Activated naive CD4-positive, alpha-beta T cell treated with anti-CD3 and anti-CD28 coated beads for 36 hours (primary cell): Measurements from ENCODE around the gene MCAM. TPM values are rescaled to one million over a fixed set of nuclear protein-coding genes. Genes with fewer than 3 reads are reported as not detected.

ENCODE experiments used
- CTCF ChIA-PET: fragments of 350-600 bp; sonication (Branson Sonifier 250); formaldehyde crosslinking; loops from one replicate; lab custom pipeline; 2021; ENCODE audit warnings: antibody characterized with exemption; lab: Charles Lee
- DNase-seq: peaks from one replicate; pipeline ENCODE4 v3.0.0-alpha.2; 2020
- H3K27ac Mint-ChIP-seq: one replicate; pipeline ENCODE4 v1.8.0; 2021; ENCODE audit warnings: mild to moderate bottlenecking, mixed read lengths
- H3K27me3 Mint-ChIP-seq: one replicate; pipeline ENCODE4 v1.8.0; 2021; ENCODE audit warnings: low read depth, mixed read lengths
- H3K36me3 Mint-ChIP-seq: one replicate; pipeline ENCODE4 v1.8.0; 2021; ENCODE audit warnings: low read depth, mixed read lengths
- H3K4me1 Mint-ChIP-seq: one replicate; pipeline ENCODE4 v1.8.0; 2021; ENCODE audit warnings: low read depth, mixed read lengths
- H3K4me3 Mint-ChIP-seq: one replicate; pipeline ENCODE4 v1.8.0; 2021; ENCODE audit warnings: mild to moderate bottlenecking, moderate library complexity, mixed read lengths
- H3K9me3 Mint-ChIP-seq: one replicate; pipeline ENCODE4 v1.8.0; 2021; ENCODE audit warnings: mixed read lengths
- intact Hi-C: fragments of 100-400 bp; cut with micrococcal nuclease; formaldehyde crosslinking; loops from one replicate; pipeline ENCODE4 v1.15.1; 2023
- total RNA-seq, 2 experiments: library from RNA; stranded (reverse); gene quantifications; one replicate each; pipeline ENCODE4 v1.2.3, GENCODE V29; 2021

The MCAM gene
- total RNA-seq, 2 experiments from 2014 or later = 8.0 to 8.4 TPM

DNA sequence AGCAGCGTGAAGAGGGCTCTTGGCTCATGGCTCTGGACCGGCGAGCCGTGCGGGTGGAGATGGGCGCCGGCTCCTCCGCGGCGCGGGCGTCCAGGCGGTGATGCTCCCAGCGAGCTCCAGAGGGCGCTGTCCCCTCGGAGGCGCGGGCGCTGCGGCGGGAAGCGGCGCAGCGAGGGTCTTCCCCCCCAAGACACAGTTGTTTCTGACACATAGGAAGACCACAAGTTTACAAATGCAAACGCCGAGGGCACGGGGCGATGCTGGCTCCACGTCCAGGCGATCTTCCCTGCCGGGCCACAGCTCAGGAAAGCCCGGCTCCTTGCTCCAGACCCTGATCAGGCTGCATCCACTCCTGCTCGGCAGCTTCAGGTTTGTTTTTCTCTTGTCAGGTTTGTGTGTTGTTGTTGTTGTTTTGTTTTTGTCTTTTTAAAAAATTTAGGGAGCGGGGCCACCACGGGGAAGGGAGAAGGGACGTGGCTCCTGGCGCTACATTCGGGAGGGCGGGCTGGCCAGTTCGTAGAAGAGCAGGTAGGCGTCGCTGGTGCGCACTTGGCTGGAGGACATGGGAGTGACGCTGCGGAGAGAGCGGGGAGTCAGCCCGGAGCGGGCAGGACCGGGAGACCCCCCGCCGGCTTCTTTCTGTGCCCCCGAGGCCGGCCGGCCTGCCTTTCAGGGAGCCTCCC lies 39.6 kb upstream of the MCAM start:
- H3K27ac Mint-ChIP-seq = no peak overlapping the region

DNA sequence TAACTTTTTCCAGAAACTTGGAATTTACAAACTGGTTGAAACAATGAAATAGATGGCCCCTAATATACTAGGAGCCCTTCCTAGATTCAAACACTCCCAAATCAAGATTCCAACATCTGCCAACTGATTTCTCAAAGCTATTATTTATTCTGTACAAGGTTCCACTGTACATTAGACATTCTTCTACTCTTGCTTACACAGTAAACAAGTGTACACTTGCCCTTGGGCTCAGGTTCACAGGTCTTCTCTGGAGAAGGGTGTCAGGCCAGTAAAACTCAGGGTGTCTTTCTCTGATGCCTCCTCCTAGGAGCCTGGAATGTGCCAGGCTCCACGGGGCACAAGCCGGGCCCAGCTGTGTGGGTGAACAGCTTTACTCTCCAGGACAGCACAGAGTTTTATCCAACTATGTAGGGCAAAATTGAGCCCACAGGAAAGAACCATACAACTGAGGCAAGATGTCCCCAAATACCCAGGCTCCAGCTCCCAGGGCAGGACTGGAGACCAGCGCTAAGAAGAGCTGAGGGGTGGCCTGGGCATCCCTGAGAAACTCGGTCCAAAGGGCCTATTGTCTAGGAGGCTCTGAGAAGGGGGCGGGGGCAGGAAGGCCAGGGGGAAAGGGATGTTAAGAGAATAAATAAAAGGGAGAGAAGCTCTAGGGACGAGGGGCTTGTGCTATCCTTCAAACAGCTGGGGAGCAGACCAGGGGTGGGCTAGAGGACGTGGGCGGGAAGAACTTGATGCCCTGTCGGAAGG lies 38.3 kb upstream of the MCAM start:
- Mint-ChIP-seq H3K36me3 (no peaks in the 10 kb centered on the region), H3K9me3 (no peaks in the 10 kb centered on the region), H3K4me3 (no peak overlapping the region), H3K4me1 (peaks cover 5% of the 10 kb centered on the region), H3K27me3 (peaks cover 27% of the 10 kb centered on the region), H3K27ac (no peak overlapping the region)
- CTCF ChIA-PET = interaction anchor here (0.6 to 4.8 kb wide), 17 partner anchors 10 to 374 kb away, joined by 3 to 132 read pairs (median 5); partner anchors contain the start of genes C1QTNF5, NECTIN1, RNF26 and USP2
- no peak for DNase-seq
- intact Hi-C loops = loop anchor here (10.0 kb wide), 1 partner anchor 370 kb away; the partner anchor contains the start of gene NECTIN1

More for the DNA sequence above, 39.6 kb upstream of the MCAM start:
- DNase-seq = peak; percentile 84
- CTCF ChIA-PET = interaction anchor here (0.5 to 4.8 kb wide), 32 partner anchors 8 to 753 kb away, joined by 3 to 132 read pairs (median 4); partner anchors contain the start of genes C1QTNF5, NECTIN1, RNF26 and USP2
- Mint-ChIP-seq H3K27me3 (peaks cover 22% of the 10 kb centered on the region), H3K9me3 (no peaks in the 10 kb centered on the region), H3K4me1 (peaks cover 9% of the 10 kb centered on the region), H3K36me3 (no peaks in the 10 kb centered on the region), H3K4me3 (peak overlapping the region; percentile 81)
- intact Hi-C loops = loop anchor here (1.0 to 10.0 kb wide), 5 partner anchors 18 to 368 kb away; partner anchors contain the start of genes NECTIN1 and USP2

DNA sequence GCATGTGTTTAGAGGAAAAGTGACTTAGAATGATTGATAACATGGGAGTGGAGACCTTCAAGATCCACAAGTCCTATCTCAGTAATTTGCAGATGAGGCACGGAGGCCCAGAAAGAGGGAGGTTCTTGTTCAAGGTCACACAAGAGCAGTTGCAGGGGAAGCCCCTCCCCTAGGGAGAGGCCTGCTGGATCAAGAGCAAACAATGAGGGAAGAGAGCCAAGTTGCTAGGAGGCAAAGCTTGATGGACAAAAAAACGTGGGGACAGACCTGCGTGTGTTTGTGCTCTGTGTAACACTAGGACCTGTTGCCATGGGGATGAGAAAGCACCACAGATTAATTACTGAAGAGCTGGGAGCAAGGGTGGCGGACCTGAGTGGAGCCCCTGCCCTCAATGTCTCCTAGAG lies 35.9 kb upstream of the MCAM start:
- no peak for DNase-seq
- peaks cover 5% of the 10 kb centered on the region for H3K4me1 Mint-ChIP-seq
- no peaks in the 10 kb centered on the region for H3K36me3 Mint-ChIP-seq
- CTCF ChIA-PET = interaction anchor here (0.6 to 1.7 kb wide), 3 partner anchors 13 to 121 kb away, joined by 3 to 6 read pairs (median 3); no protein-coding TSS in a partner anchor
- H3K27ac Mint-ChIP-seq = no peak overlapping the region
- intact Hi-C loops = loop anchor here (10.0 kb wide), 1 partner anchor 372 kb away; the partner anchor contains the start of gene NECTIN1
- peaks cover 31% of the 10 kb centered on the region for H3K27me3 Mint-ChIP-seq
- H3K4me3 Mint-ChIP-seq = no peak overlapping the region
- H3K9me3 Mint-ChIP-seq = no peaks in the 10 kb centered on the region

DNA sequence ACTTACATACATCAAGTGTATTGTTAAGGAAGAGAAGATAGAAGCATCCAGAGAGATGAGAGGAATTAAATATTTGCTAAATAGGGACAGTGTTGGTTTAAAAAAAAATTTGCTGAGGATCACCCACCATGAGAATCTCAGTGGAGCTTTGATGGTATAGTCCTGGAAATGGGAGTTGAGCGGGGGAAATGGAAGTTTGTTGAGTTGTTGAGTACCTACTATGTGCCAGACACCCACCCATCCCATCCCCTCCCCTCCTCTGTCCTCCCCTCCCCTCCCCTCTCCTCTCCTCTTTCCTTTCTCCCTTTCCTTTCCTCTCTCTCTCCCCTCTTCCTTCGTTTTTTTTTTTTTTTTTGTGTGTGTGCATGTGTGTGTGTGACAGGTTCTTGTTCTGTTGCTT lies 34.3 kb upstream of the MCAM start:
- peaks cover 2% of the 10 kb centered on the region for H3K4me1 Mint-ChIP-seq
- no peak for DNase-seq
- no peak overlapping the region for H3K4me3 Mint-ChIP-seq
- H3K27me3 Mint-ChIP-seq = peaks cover 30% of the 10 kb centered on the region
- no peaks in the 10 kb centered on the region for H3K36me3 Mint-ChIP-seq
- no peaks in the 10 kb centered on the region for H3K9me3 Mint-ChIP-seq
- H3K27ac Mint-ChIP-seq = no peak overlapping the region
- CTCF ChIA-PET = interaction anchor here (0.9 to 1.7 kb wide), 3 partner anchors 13 to 123 kb away, joined by 3 to 6 read pairs (median 6); no protein-coding TSS in a partner anchor
- intact Hi-C loops = loop anchor here (10.0 kb wide), 1 partner anchor 374 kb away; the partner anchor contains the start of gene NECTIN1

DNA sequence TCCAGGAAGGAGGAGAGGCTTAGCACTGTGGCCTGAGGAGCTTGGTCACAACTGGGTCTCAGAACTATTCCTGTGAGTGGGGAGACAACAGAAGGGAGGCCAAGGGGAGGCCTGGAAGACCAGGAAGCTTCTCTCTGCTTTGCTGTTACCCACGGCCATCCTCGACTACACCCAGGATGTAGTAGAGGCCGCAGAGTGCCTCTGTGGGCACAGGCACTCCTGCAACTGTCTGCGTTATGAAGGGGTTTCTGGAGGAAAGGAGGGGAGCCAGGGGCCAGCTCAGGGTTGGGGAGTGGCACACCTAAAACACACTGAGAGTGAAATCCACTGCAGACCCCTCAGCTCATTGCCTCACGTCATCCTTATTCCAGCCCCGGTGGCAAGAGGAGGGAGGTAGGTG lies 33.4 kb upstream of the MCAM start:
- intact Hi-C loops = loop anchor here (10.0 kb wide), 1 partner anchor 374 kb away; the partner anchor contains the start of gene NECTIN1
- H3K27ac Mint-ChIP-seq = no peak overlapping the region
- CTCF ChIA-PET = interaction anchor here (0.9 to 1.6 kb wide), 3 partner anchors 12 to 26 kb away, joined by 3 to 6 read pairs (median 3); no protein-coding TSS in a partner anchor
- no peaks in the 10 kb centered on the region for H3K9me3 Mint-ChIP-seq
- H3K27me3 Mint-ChIP-seq = peaks cover 28% of the 10 kb centered on the region
- no peak overlapping the region for H3K4me3 Mint-ChIP-seq
- H3K4me1 Mint-ChIP-seq = no peaks in the 10 kb centered on the region
- DNase-seq = no peak
- no peaks in the 10 kb centered on the region for H3K36me3 Mint-ChIP-seq

DNA sequence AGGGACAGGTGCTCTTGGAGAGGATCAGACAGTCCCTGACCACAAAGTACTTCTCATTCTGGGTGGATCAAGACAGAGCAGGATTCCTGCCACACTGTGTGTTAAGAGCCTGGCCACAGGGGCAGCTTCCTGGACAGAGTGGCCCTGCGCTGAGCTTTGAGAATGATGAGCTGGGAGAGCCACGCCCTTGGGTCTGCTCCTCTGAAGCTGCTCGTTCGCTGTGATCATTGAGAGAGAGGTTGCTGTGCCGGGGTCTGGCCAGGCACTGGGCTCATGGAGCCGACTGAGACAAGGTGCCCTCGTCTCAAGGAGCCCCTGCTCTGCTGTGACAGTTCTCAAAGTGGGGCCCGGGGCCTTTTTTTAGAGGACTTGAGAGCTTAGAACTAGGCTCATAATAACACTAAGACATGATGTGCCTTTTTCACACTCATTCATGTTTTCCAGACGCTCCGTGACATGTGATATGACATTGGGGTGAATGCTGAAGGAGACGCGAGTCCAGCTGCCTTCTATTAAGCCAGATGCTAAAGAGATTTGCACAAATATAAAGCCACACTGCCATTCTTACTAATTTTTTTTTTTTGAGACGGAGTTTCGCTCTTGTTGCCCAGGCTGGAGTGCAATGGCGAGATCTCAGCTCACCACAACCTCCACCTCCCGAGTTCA lies 31.1 kb upstream of the MCAM start:
- Mint-ChIP-seq H3K27me3 (peaks cover 24% of the 10 kb centered on the region), H3K4me3 (no peak overlapping the region), H3K9me3 (no peaks in the 10 kb centered on the region), H3K4me1 (no peaks in the 10 kb centered on the region), H3K27ac (no peak overlapping the region), H3K36me3 (no peaks in the 10 kb centered on the region)
- CTCF ChIA-PET = interaction anchor here (0.6 to 2.0 kb wide), 5 partner anchors 8 to 333 kb away, joined by 3 to 10 read pairs (median 4); no protein-coding TSS in a partner anchor
- intact Hi-C loops = no loop called here
- no peak for DNase-seq

DNA sequence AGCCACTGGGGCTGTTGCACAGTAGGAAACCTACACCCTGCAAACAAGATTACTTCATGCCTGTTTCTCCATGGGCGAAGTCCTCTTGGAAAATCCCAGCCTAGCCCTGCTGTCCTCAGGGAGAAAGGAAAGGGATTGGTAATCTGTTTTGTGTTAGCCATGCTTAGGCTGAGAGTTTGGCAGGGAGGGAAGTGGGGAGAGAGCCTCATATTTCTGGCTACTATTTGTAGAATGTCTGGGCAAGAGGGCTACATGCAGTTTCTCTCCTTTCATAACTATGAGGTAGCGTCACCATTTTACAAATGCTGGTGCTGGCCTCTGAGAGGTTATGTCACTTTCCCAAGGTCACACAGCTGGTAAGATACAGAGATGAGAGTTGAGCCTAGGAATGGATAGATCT lies 30.3 kb upstream of the MCAM start:
- CTCF ChIA-PET = interaction anchor here (1.3 to 2.0 kb wide), 3 partner anchors 9 to 382 kb away, joined by 3 to 10 read pairs (median 8); partner anchors contain the start of gene NECTIN1
- H3K36me3 Mint-ChIP-seq = no peaks in the 10 kb centered on the region
- DNase-seq = no peak
- H3K27ac Mint-ChIP-seq = no peak overlapping the region
- H3K4me3 Mint-ChIP-seq = no peak overlapping the region
- intact Hi-C loops = no loop called here
- H3K4me1 Mint-ChIP-seq = no peaks in the 10 kb centered on the region
- H3K27me3 Mint-ChIP-seq = peaks cover 22% of the 10 kb centered on the region
- no peaks in the 10 kb centered on the region for H3K9me3 Mint-ChIP-seq

DNA sequence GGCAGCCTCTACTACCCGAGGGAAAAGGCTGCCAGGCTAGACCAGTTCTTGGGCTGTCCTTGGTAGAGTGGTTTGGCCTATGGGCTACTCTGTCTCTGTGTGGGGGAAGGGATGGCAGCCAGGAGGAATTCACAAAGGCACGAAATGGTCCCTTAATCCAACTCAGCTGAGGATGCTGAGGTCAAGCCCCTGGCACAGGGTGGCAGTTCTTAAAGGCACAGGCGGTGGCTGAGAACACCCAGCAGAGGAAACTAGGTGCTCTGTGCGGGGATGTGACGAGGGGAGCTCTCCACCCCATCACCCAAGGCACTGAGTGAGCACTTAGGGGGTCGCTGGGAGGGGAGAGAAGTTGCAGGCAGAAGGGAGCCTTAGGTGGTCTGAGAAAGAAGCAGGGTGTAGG lies 29.7 kb upstream of the MCAM start, which contains the start of gene MFRP:
Gene MFRP (minus strand): TSS at position 101 of the 400 bp plus-strand sequence. CDS start 192 bp downstream, outside the sequence.
- Mint-ChIP-seq H3K27ac (no peak within 1 kb of the TSS), H3K27me3 (peaks cover 22% of the 10 kb centered on the region), H3K4me1 (no peaks in the 10 kb centered on the region), H3K9me3 (no peaks in the 10 kb centered on the region), H3K4me3 (no peak within 1 kb of the TSS), H3K36me3 (no peaks in the 10 kb centered on the region)
- intact Hi-C loops = no loop called here
- CTCF ChIA-PET = interaction anchor here (1.3 kb wide), 1 partner anchor 383 kb away, joined by 3 read pairs; the partner anchor contains the start of gene NECTIN1
- no peak for DNase-seq

DNA sequence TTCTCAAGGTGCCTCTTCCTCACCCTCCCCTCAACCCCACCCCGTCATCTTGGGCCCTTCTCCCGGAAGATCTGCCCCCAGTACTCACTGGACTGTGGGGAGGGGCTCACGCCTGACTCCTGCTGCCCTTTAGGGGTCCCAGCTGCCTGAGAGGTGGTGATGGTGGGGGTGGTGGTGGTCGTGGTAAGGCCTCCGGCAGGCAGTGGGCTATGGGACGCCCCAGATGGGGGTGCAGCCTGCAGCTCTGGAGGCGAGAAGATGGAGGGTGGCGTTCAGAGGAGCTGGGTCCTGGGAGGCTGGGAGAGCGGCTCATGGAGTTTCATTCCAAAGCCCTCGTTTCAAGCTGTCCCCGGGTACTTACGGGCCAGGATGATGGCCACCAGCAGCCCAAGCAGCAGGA lies 28.8 kb upstream of the MCAM start:
- H3K4me1 Mint-ChIP-seq = peaks cover 5% of the 10 kb centered on the region
- H3K27ac Mint-ChIP-seq = no peak overlapping the region
- no peak overlapping the region for H3K4me3 Mint-ChIP-seq
- peaks cover 24% of the 10 kb centered on the region for H3K27me3 Mint-ChIP-seq
- H3K9me3 Mint-ChIP-seq = no peaks in the 10 kb centered on the region
- no peaks in the 10 kb centered on the region for H3K36me3 Mint-ChIP-seq
- intact Hi-C loops = no loop called here
- CTCF ChIA-PET = interaction anchor here (1.3 kb wide), 1 partner anchor 384 kb away, joined by 3 read pairs; the partner anchor contains the start of gene NECTIN1
- DNase-seq = no peak

DNA sequence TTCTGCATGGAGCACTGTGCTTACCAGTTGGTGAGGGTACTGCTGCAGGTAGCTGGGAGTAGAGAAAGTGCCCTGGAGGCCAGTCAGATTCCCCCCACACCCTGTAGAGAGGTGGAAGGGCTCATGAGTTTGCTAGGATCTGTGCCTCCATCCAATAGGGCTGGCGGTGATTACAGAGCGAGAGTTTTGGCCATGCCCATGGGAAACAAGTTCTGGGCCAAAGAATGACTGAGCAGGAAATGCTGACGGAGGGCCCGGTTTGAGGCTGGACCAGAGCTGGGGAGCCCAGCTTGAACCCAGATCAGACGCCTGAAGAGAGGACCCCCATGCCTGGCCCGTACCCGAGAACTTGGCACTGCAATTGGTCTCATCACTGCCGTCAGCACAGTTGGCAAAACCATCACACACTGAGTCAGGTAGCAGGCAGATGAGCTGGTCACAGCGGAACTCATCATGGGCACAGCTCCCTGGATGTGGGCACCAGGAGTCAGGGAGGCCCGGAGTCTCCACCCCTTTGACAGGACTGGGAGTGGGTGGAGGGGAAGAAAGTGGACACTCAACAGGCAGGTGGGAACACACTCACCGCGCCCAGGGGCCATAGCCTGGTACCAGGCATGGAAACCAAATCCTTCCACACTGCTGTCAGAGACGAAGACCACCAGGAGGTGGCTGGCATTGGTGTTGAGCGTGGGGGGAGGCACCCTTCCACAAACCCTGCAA lies 27.5 kb upstream of the MCAM start:
- no peak overlapping the region for H3K27ac Mint-ChIP-seq
- H3K4me3 Mint-ChIP-seq = no peak overlapping the region
- no peaks in the 10 kb centered on the region for H3K36me3 Mint-ChIP-seq
- intact Hi-C loops = no loop called here
- no peaks in the 10 kb centered on the region for H3K9me3 Mint-ChIP-seq
- CTCF ChIA-PET = interaction anchor here (0.8 kb wide), 1 partner anchor 12 kb away, joined by 4 read pairs; no protein-coding TSS in a partner anchor
- DNase-seq = no peak
- H3K4me1 Mint-ChIP-seq = peaks cover 6% of the 10 kb centered on the region
- H3K27me3 Mint-ChIP-seq = peaks cover 23% of the 10 kb centered on the region

DNA sequence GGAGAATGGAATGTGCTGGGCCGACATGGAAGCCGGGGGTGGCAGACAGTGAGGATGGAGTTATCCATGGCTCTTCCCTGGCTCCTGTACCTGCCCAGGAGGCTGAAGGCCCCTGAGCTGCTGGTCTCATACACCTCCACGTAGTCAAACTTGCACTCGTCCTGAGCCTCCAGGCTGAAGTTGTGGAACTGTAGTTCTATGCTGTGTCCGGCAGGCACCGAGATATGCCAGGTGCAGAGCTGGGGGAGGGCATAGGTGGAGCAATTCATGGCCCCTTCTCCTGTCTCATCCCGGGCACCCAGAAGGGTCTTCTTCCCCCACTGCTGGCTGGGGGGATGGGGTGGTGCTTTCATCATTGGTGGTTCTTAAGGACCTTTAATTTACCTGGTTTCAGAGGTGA lies 26.8 kb upstream of the MCAM start:
- H3K4me1 Mint-ChIP-seq = peaks cover 9% of the 10 kb centered on the region
- no peak overlapping the region for H3K4me3 Mint-ChIP-seq
- H3K27me3 Mint-ChIP-seq = peaks cover 29% of the 10 kb centered on the region
- DNase-seq = no peak
- H3K9me3 Mint-ChIP-seq = no peaks in the 10 kb centered on the region
- no peaks in the 10 kb centered on the region for H3K36me3 Mint-ChIP-seq
- intact Hi-C loops = no loop called here
- CTCF ChIA-PET = interaction anchor here (1.1 to 1.3 kb wide), 2 partner anchors 13 to 18 kb away, joined by 3 to 4 read pairs; no protein-coding TSS in a partner anchor
- no peak overlapping the region for H3K27ac Mint-ChIP-seq
